GM12873 (cell line): Measurements from ENCODE around the gene ZNF236.

Experiments
- TF ChIP-seq, protein P1 (sequence below): IDR thresholded peaks from 2 replicates; pipeline ENCODE4 v1.5.1; 2012; ENCODE audit warnings: low read depth, mild to moderate bottlenecking, moderate library complexity, low read length, control low read depth; ENCODE audit not compliant: insufficient read depth; ENCODE audit errors: missing control alignments

The ZNF236 gene

DNA sequence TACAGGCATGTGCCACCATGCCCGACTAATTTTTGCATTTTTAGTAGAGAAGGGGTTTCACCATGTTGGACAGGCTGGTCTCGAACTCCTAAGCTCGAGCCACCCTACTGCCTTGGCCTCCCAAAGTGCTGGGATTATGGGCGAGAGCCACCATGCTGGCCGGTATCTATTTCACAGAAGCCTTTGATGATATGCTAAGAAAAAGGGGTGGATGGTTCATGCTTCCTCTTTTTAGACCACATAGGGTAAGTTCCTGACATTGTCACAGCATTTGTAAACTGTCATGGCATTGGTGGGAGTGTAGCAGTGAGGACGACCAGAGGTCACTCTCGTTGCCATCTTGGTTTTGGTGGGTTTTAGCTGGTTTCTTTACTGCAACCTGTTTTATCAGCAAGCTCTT, 10.8 kb upstream of the ZNF236 start:
- TF ChIP-seq, protein P1, sequence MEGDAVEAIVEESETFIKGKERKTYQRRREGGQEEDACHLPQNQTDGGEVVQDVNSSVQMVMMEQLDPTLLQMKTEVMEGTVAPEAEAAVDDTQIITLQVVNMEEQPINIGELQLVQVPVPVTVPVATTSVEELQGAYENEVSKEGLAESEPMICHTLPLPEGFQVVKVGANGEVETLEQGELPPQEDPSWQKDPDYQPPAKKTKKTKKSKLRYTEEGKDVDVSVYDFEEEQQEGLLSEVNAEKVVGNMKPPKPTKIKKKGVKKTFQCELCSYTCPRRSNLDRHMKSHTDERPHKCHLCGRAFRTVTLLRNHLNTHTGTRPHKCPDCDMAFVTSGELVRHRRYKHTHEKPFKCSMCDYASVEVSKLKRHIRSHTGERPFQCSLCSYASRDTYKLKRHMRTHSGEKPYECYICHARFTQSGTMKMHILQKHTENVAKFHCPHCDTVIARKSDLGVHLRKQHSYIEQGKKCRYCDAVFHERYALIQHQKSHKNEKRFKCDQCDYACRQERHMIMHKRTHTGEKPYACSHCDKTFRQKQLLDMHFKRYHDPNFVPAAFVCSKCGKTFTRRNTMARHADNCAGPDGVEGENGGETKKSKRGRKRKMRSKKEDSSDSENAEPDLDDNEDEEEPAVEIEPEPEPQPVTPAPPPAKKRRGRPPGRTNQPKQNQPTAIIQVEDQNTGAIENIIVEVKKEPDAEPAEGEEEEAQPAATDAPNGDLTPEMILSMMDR = peak; percentile 1

DNA sequence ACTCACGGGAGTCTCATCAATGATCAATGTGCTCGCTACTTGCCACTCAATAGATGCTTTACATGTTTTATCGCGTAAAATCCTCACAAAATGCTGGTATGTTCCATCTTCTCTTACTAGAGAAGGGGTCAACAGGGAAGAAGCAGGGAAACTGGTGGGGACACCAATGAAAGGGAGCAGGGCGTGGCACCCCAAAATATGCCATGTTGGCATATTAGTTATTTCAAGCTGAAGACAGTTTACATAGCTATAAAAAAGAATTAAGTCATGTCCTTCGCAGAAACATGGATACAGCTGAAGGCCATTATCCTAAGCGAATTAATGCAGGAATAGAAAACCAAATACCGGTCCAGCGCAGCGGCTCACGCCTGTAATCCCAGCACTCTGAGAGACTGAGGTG, 8.1 kb upstream of the ZNF236 start:
- TF ChIP-seq, protein P1 = no peak

DNA sequence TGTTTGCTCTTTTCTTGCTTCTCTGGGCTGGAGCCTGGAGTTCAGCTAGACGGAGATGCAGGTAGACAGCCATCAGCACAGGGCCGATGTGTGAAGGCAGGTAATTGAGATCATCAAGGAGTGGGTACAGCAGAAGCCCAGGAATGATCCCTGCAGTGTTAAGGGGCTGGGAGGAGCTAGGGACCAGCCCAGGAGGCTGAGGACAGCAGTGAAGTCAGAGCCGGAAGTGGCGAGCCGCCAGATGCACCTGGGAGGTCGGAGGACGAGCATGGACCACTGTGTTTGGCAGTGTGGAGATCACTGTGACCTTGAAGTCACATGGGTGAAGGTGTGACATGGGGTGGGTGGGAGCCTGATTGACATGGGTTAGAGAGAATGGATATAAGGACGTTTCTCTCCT, 6.2 kb upstream of the ZNF236 start:
- TF ChIP-seq, protein P1 = no peak

DNA sequence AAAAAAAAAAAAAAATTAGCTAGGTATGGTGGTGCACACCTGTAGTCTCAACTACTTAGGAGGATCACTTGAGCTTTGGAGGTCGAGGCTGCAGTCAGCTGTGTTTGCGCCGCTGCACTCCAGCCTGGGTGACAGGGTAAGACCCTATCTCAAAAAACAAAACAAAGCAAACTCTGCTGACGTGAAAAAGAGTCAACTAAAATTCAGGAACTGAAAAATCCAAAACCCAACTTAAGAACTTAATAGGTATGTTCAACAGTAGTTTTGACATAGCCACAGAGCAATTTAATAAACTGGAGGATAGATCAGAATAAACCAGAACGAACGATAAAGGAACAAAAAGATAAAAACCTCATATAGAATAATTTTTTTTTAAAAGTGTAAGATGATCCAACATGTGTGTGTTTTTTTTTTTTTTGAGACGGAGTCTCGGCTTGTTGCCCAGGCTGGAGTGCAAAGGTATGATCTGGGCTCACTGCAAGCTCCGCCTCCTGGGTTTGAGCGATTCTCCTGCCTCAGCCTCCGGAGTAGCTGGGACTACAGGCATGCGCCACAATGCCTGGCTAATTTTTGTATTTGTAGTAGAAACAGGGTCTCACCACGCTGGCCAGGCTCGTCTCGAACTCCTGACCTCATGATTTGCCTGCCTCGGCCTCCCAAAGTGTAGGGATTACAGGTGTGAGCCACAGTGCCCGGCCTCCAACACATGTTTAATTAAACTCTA, 4.3 kb upstream of the ZNF236 start:
- TF ChIP-seq, protein P1 = no peak

DNA sequence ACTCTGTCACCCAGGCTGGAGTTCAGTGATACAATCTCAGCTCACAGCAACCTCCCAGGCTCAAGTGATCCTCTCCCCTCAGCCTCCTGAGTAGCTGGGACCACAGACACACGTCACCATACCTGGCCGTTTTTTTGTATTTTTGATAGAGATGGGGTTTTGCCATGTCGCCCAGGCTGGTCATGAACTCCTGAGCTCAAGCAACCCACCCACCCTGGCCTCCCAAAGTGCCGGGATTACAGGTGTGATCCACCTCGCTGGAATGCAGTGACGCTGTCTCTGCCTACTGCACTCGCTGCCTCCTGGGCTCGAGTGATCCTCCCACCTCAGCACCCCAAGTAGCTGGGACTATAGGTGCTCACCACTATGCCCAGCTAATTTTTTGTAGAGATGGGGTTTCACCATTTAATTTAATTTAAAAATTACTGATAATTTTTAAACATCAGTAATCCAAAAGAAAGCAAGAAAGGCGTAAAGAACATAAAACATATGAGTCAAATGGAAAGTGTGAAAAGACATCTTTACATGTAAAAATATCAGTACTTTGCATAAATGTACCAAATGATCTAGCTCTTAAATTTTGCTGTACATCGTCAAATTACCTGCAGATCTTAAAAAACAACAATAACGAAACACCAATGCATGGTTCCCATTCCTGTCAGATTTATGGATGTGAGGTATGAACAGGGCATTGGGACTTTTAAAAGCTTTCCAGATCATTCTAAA, 2.8 kb upstream of the ZNF236 start:
- TF ChIP-seq, protein P1 = no peak

DNA sequence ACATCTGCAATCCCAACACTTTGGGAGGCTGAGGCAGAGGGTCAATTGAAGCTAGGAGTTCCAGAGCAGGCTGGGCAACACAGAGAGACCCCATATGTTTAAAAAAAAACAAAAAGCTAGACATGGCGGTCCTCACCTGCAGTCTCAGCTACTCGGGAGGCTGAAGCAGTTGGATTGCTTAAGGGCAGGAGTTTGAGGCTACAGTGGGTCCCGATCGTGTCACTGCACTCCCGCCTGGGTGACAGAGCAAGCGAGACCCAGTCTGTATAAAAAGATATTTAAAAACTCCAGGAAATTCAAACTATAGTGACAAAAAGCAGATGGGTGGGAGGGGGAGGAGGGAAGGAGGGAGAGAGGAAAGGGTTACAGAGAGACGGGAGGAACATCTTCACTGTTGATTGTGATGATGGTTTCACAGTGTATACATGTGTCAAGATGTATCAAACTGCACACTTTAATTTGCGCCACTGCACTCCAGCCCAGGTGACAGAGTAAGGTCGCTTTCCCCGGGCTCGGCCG, 942 bp upstream of the ZNF236 start:
- TF ChIP-seq, protein P1 = no peak

DNA sequence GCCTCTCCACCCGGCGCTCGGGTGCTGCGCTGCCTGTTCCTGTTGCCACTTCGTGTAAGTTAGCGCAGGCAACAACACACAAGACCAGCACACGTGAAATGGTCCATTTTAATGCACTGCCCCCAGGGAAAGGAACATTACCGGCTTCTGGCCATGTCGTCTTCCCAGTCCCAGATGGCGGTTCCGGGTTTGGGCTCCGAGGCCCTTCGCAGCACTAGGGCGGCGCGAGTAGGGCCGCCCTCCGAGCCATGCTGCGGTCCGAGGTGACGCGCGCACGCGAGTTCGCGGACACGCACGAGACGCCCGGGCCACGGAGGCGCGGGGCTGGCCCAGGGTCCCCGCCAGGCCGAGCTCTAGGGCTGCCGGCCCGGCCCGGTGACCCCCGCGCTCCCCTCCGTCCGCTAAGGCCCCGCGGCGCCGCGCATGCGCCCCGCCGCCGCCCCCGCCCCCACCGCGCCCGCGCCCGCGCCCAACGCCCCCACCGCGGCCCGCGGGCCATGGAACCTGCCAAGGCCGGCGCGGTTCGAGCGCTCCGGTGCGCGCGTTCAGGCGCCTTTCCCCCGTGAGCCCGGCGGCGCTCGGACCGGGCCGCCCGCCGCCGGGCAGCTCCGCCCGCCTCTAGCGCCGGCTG, 367 bp upstream of the ZNF236 start:
- TF ChIP-seq, protein P1 = no peak
